BJ (cell line): ENCODE measurements around the gene ABCC1. TPM values are rescaled to one million over a fixed set of nuclear protein-coding genes. Genes with fewer than 3 reads are reported as not detected.

Source experiments
- CTCF ChIA-PET: fragments of 350-600 bp; formaldehyde crosslinking; extraction: SDS; loops from one replicate; lab custom pipeline; 2021; ENCODE audit warnings: antibody characterized with exemption, inconsistent platforms; lab: Yijun Ruan, JAX
- POLR2A ChIA-PET: fragments of 300-600 bp; sonication (Branson Sonifier 250); formaldehyde crosslinking; extraction: SDS; loops from one replicate; lab custom pipeline; 2021; ENCODE audit warnings: antibody characterized with exemption; lab: Charles Lee
- DNase-seq: peaks from one replicate; pipeline ENCODE4 v3.0.0-alpha.2; 2011; ENCODE audit warnings: low read depth
- H3K27me3 ChIP-seq: 2 replicates; pipeline ENCODE4 v1.6.0; 2011; ENCODE audit warnings: low read length; ENCODE audit not compliant: control insufficient read depth, insufficient read depth
- H3K36me3 ChIP-seq: 2 replicates; pipeline ENCODE4 v1.5.1; 2011; ENCODE audit warnings: low read length; ENCODE audit not compliant: control insufficient read depth, insufficient read depth
- H3K4me3 ChIP-seq: 2 replicates; pipeline ENCODE4 v1.5.1; 2011; ENCODE audit warnings: low read depth, mild to moderate bottlenecking, control low read depth, low read length
- CTCF ChIP-seq: IDR thresholded peaks from 2 replicates; pipeline ENCODE4 v1.5.1; 2011; ENCODE audit warnings: low read depth, mild to moderate bottlenecking, control low read depth, inconsistent platforms, low read length, moderate library complexity; ENCODE audit not compliant: insufficient read depth
- polyA plus RNA-seq: library from polyadenylated mRNA; depleted of rRNA; stranded (reverse); fragments of >200 nt; gene quantifications from 2 replicates; pipeline ENCODE4 v1.2.3, GENCODE V29; 2011

Gene ABCC1
- polyA plus RNA-seq, 1 experiment: 27.3 TPM

GRCh38 chr16:16080465-16081065, 131.1 kb downstream of the ABCC1 start:
- TF ChIP-seq CTCF: no peak
- H3K4me3 ChIP-seq: no peak overlapping the region
- ChIA-PET POLR2A (no interaction called here), CTCF (interaction anchor here (1.3 to 1.9 kb wide), 2 partner anchors 13 to 16 kb away, joined by 4 to 6 read pairs; no protein-coding TSS in a partner anchor)
- DNase-seq: no peak
- peaks cover 34% of the 10 kb centered on the region for H3K36me3 ChIP-seq
- no peaks in the 10 kb centered on the region for H3K27me3 ChIP-seq

GRCh38 chr16:16081141-16081540, 131.7 kb downstream of the ABCC1 start:
- H3K36me3 ChIP-seq: peaks cover 38% of the 10 kb centered on the region
- CTCF ChIA-PET: interaction anchor here (1.3 to 1.9 kb wide), 2 partner anchors 12 to 15 kb away, joined by 4 to 6 read pairs; no protein-coding TSS in a partner anchor

GRCh38 chr16:16082255-16082654, 132.8 kb downstream of the ABCC1 start:
- CTCF ChIA-PET: interaction anchor here (1.0 kb wide), 1 partner anchor 73 kb away, joined by 3 read pairs; no protein-coding TSS in a partner anchor
- Histone ChIP-seq H3K36me3 (peaks cover 42% of the 10 kb centered on the region), H3K4me3 (no peak overlapping the region), H3K27me3 (no peaks in the 10 kb centered on the region)
- POLR2A ChIA-PET: no interaction called here
- no peak for DNase-seq
- no peak for TF ChIP-seq CTCF

More at GRCh38 chr16:16081141-16081540, 131.7 kb downstream of the ABCC1 start:
- H3K4me3 ChIP-seq: no peak overlapping the region
- no peaks in the 10 kb centered on the region for H3K27me3 ChIP-seq
- no peak for TF ChIP-seq CTCF
- no peak for DNase-seq
- POLR2A ChIA-PET: no interaction called here

GRCh38 chr16:16083421-16084156, 134.2 kb downstream of the ABCC1 start:
- no peak overlapping the region for H3K4me3 ChIP-seq
- ChIA-PET CTCF (no interaction called here), POLR2A (no interaction called here)
- H3K36me3 ChIP-seq: peaks cover 41% of the 10 kb centered on the region
- no peaks in the 10 kb centered on the region for H3K27me3 ChIP-seq
- DNase-seq: no peak
- TF ChIP-seq CTCF: no peak

GRCh38 chr16:16084874-16085273, 135.5 kb downstream of the ABCC1 start:
- Histone ChIP-seq H3K36me3 (peaks cover 35% of the 10 kb centered on the region), H3K4me3 (no peak overlapping the region), H3K27me3 (no peaks in the 10 kb centered on the region)
- no peak for DNase-seq
- POLR2A ChIA-PET: no interaction called here
- CTCF ChIA-PET: no interaction called here
- TF ChIP-seq CTCF: no peak
